ENCODE measurements around the gene ZBTB47.

DNA sequence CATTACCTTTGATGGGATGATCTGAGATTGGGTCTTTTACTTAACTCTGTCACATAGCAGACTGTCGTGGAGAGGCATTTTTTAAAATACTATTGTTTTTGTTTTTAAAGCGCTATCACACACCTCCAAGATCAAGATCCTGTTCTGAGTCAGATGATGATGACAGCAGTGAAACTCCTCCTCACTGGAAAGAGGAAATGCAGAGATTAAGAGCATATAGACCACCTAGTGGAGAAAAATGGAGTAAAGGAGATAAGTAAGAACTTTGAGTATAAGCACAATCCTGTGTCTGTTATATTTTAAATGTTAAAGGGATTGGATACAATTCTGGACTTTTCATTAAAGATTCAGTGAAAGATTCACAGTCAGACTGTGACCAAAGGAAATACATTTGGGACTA, 18.4 kb upstream of the ZBTB47 start:
- peak in 1 of 2 donors; percentile 4 for TF ChIP-seq CTCF (IDR thresholded peaks at IDR 0.05; ENCODE audit: extremely low read depth in 1 of 2, insufficient read depth in 1 of 2, low read depth in 1 of 2, low read length in 2 of 2)
- TF ChIP-seq POLR2A (IDR thresholded peaks at IDR 0.05; ENCODE audit: low read depth, low read length) = no peak
- no peak for TF ChIP-seq POLR2AphosphoS5 (IDR thresholded peaks at IDR 0.05; ENCODE audit: insufficient read depth, low read depth, low read length)
- no peak for TF ChIP-seq JUN (IDR thresholded peaks at IDR 0.05; ENCODE audit: borderline replicate concordance, insufficient read depth, insufficient read length, low read depth)
- no peak for TF ChIP-seq FOS (IDR thresholded peaks at IDR 0.05; ENCODE audit: borderline replicate concordance, insufficient read depth, low read length)
- no peak for TF ChIP-seq EZH2 (IDR thresholded peaks at IDR 0.05; ENCODE audit: borderline replicate concordance, low read depth, low read length, severe bottlenecking)
- TF ChIP-seq MYC (IDR thresholded peaks at IDR 0.05; ENCODE audit: low read depth, low read length) = no peak
